HL-60 (cell line): ENCODE measurements around the gene TPK1.

Experiments
- DNase-seq, 2 experiments: peaks; one replicate each; pipeline ENCODE4 v3.0.0-alpha.2; 2010 to 2020; ENCODE audit warnings: low read depth in 1 of 2, low spot score in 1 of 2
- H3K27ac ChIP-seq: fragments of 250-450 bp; sonication (Bioruptor Pico); replicated peaks from 2 replicates; pipeline ENCODE4 v1.5.1; 2020; ENCODE audit warnings: mild to moderate bottlenecking, moderate library complexity
- H3K27me3 ChIP-seq: fragments of 250-450 bp; sonication (Bioruptor Pico); 2 replicates; pipeline ENCODE4 v1.5.1; 2021; ENCODE audit warnings: mild to moderate bottlenecking, moderate library complexity; ENCODE audit not compliant: insufficient read depth, poor library complexity, severe bottlenecking
- H3K4me3 ChIP-seq: replicated peaks from 2 replicates; pipeline ENCODE4 v1.5.1; 2011; ENCODE audit warnings: mild to moderate bottlenecking, control low read depth, low read length; ENCODE audit not compliant: insufficient read depth
- GABPA ChIP-seq: IDR thresholded peaks from 2 replicates; pipeline ENCODE4 v1.6.1; 2012; ENCODE audit warnings: low read depth
- POLR2AphosphoS5 ChIP-seq: IDR thresholded peaks from 2 replicates; pipeline ENCODE4 v1.6.1; 2012; ENCODE audit warnings: low read depth
- SPI1 ChIP-seq: IDR thresholded peaks from 2 replicates; pipeline ENCODE4 v1.6.1; 2012; ENCODE audit warnings: low read depth, mild to moderate bottlenecking, borderline replicate concordance
- TF ChIP-seq, protein P1 (sequence below): IDR thresholded peaks from 2 replicates; pipeline ENCODE4 v1.6.1; 2012; ENCODE audit warnings: low read depth; ENCODE audit not compliant: insufficient replicate concordance
- TF ChIP-seq, protein P2 (sequence below): IDR thresholded peaks from one replicate; pipeline ENCODE4 v1.5.1; 2011; ENCODE audit warnings: low read length, control low read depth, inconsistent platforms; ENCODE audit not compliant: insufficient read depth

Gene TPK1

DNA sequence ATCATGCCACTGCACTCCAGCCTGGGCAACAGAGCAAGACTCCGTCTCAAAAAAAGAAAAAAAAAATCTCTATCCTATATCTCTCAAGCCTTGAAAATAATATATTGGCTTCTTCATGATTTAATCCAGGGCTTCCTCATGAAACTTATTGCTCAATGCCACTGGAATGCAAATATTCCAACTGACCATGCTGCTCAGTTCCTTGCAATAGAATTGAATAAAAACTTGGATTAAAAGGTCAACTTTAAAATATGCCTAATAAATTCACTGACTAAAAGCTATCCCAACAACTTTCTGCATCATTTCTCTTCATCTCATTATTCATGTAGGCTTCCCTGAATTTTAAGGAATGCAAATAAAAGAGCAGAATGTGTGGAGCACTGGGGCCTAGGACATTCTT, 390.3 kb downstream of the TPK1 start:
- DNase-seq, result no peak

DNA sequence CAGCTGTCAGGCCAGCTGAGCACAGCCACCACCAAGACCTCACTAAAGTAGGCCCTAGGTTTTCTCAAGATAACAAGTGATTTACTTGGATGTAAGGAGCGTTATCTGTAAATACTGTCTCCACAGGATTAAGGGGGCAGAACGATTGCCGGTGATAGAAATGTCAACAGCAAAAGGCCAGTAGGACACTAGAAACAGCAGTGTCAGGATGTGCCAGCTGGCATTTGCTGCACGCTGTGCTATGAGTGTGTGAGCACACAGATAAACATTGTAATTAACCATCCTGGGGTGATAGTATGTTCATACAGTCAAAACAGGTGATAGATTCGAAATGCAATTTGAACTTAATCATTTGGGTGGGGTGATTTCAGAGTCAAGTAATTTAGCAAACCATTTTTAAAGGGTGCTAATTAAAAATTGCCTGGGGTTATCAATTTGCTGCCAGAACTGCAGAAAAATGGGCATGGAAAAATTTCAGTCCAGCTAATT, 396.1 kb downstream of the TPK1 start:
- H3K27me3 ChIP-seq, result no peaks in the 10 kb centered on the region
- no peak overlapping the region for H3K27ac ChIP-seq
- TF ChIP-seq, protein P1, sequence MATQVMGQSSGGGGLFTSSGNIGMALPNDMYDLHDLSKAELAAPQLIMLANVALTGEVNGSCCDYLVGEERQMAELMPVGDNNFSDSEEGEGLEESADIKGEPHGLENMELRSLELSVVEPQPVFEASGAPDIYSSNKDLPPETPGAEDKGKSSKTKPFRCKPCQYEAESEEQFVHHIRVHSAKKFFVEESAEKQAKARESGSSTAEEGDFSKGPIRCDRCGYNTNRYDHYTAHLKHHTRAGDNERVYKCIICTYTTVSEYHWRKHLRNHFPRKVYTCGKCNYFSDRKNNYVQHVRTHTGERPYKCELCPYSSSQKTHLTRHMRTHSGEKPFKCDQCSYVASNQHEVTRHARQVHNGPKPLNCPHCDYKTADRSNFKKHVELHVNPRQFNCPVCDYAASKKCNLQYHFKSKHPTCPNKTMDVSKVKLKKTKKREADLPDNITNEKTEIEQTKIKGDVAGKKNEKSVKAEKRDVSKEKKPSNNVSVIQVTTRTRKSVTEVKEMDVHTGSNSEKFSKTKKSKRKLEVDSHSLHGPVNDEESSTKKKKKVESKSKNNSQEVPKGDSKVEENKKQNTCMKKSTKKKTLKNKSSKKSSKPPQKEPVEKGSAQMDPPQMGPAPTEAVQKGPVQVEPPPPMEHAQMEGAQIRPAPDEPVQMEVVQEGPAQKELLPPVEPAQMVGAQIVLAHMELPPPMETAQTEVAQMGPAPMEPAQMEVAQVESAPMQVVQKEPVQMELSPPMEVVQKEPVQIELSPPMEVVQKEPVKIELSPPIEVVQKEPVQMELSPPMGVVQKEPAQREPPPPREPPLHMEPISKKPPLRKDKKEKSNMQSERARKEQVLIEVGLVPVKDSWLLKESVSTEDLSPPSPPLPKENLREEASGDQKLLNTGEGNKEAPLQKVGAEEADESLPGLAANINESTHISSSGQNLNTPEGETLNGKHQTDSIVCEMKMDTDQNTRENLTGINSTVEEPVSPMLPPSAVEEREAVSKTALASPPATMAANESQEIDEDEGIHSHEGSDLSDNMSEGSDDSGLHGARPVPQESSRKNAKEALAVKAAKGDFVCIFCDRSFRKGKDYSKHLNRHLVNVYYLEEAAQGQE, result no peak
- TF ChIP-seq SPI1 (no peak), POLR2AphosphoS5 (no peak), GABPA (no peak)
- TF ChIP-seq, protein P2, sequence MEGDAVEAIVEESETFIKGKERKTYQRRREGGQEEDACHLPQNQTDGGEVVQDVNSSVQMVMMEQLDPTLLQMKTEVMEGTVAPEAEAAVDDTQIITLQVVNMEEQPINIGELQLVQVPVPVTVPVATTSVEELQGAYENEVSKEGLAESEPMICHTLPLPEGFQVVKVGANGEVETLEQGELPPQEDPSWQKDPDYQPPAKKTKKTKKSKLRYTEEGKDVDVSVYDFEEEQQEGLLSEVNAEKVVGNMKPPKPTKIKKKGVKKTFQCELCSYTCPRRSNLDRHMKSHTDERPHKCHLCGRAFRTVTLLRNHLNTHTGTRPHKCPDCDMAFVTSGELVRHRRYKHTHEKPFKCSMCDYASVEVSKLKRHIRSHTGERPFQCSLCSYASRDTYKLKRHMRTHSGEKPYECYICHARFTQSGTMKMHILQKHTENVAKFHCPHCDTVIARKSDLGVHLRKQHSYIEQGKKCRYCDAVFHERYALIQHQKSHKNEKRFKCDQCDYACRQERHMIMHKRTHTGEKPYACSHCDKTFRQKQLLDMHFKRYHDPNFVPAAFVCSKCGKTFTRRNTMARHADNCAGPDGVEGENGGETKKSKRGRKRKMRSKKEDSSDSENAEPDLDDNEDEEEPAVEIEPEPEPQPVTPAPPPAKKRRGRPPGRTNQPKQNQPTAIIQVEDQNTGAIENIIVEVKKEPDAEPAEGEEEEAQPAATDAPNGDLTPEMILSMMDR, result no peak
- H3K4me3 ChIP-seq, result no peak overlapping the region
- DNase-seq, result no peak

More for the DNA sequence above, 390.3 kb downstream of the TPK1 start:
- TF ChIP-seq, protein P2, result no peak
- TF ChIP-seq POLR2AphosphoS5, result no peak
- TF ChIP-seq, protein P1, result no peak
- no peak for TF ChIP-seq GABPA
- TF ChIP-seq SPI1, result no peak
- Histone ChIP-seq H3K27me3 (no peaks in the 10 kb centered on the region), H3K4me3 (no peak overlapping the region), H3K27ac (no peak overlapping the region)

DNA sequence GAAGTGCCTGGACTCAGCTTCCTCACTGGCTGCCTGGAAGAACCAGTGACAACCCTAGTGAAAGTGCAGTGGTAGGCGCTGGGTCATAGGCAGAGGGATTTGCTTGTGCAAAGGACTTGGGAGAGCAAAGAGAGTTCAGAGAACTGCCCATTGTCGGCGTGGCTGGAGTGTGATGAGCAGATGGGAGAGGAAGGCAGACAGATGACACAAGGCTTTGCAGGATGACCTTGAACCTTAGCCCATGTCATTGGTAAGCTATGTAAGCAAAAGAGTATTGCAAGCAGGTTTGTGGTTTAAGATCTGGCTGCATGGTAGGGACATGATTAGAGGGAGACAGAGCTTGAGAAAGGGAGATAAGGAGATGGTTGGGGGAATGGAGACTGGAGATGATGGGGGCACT, 397.1 kb downstream of the TPK1 start:
- no peak for DNase-seq
- TF ChIP-seq, protein P1, result no peak
- TF ChIP-seq, protein P2, result no peak
- TF ChIP-seq SPI1 (no peak), POLR2AphosphoS5 (no peak), GABPA (no peak)
- no peak overlapping the region for H3K27ac ChIP-seq
- no peak overlapping the region for H3K4me3 ChIP-seq
- no peaks in the 10 kb centered on the region for H3K27me3 ChIP-seq
